MV-4-11 (cell line): ENCODE measurements around the gene RBM33.
A peak's percentile ranks its signal among the peaks of the same experiment; 100 is the strongest.
"Not testable (repeated sequence)": the region's sequence is repeated elsewhere in the genome, so short reads cannot be mapped to it uniquely, and the experiment has no call there.

Source experiments
- DNase-seq: peaks from one replicate; lab custom pipeline; 2025; lab: John Stamatoyannopoulos, UW

The RBM33 gene

DNA sequence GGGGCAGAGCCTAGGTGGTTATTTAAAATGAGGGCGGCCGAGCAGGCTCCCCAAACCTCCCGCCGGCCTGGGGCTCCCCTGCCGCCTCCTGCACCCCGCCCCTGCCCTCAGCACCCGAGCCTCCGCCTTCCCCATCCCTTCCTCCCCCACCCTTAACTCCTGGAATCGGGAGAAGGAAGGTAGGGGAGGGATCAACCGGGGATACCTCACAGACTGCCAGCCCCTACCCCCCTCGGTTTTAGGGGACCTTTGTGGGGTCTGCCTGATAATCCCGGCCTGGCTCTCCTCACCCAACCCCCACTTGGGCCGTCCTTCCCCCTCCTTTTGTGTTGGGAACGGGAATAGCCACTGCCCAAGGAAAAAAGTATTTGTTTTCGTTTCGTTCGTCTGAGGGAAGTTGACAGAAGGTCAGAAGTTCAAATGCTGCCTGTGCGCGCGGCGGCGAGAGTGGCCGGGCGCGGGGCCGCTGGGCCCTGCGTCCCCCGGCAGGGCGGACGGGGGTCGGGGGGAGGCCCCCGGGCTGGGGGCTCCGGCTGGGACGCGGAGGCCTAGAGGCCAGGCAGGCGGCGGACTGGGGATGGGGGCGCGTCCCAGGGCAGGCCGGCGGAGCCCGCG, 165.0 kb downstream of the RBM33 start:
- no peak for DNase-seq

DNA sequence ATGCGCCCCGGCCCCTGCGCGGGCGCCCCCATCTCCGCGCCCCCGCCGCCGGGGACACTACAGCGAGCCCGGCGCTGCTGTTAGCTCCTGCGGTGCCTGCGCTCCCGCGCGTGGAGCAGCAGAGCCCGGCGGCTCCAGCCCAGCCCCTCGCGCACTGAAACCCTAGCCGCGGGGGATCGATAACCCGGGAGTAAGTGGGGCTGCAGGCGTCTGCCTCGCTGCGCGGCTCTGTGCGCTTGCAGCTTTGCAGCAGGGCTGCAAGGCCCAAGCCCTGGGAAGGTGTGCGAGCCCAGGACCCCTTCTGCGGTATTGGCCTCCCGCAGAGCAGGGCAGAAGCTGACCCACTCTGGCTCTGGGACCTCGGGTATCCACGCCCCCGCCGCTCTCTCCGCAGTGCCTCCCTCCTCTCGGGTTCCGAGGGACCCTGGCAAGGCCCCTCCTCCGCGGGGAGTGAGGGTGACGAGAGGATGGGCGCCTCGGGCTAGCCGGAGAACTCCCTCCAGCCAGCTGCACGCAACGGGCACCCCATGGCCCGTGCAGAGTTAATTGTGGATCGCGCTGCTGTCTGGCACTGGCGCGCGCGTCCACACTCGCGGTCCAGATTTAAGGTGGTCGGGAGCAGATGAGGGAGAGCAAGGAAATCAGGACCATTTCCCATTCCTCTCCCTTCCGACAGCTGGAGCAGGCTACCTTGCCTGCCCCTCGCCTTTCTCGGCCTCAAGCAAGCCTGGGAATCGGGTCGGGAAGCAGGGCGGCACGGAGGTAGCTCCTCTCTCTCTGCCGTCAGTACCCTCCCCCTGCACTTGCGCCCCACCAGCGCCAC, 165.7 kb downstream of the RBM33 start:
- DNase-seq = no peak

DNA sequence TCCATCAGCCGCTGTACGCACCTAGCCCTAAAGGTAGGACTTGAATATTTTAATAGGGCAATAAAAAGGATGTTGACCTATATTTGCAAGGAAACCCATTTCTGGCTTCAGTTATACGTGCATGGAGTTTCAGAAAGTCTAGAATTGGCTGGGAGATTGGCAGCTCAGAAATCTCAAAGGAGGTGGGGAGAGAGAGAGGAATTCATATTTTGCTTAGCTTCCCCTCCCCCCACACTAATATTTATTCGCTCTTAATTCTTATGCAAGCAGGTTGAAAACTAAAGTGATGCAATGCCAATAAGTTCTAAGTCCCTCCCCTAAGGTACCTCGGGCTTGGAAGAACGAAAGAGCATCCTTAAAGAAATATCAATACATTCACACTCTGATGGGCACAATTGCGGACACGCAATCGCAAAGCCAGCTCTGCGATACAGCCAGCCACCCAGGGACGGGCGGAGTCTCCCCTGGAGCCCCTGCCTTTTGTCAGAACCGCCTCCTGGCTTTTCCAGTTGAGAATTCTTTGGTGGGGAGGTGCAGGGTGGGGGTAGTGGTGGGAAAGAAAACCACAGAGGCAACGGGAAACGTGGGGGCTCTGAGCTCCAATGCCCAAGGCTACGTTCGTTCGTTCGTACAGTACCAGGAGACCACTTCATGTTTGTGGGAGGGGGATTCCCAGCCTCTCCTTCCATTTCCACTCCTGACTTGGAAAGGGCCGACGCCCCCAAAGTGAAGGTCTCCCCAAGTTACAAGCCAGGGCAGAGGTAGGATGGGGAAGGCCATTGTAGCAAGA, 166.5 kb downstream of the RBM33 start:
- no peak for DNase-seq

DNA sequence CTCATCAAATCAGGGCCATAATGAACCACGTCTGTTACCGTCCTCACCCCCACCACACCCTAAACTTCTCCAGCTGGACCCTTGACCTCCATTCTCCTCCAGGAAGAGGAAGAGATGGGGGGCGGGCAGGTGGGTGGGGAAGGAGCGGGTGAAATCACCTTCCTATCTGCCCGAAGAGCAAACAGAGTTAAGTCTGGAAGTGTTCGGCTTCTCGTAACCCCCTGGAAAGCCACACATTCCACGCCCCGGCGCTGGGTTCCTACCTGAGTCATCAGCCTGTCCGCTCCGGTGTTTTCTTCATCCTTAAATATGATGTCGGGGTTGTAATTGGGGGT, 167.1 kb downstream of the RBM33 start:
- DNase-seq = no peak

DNA sequence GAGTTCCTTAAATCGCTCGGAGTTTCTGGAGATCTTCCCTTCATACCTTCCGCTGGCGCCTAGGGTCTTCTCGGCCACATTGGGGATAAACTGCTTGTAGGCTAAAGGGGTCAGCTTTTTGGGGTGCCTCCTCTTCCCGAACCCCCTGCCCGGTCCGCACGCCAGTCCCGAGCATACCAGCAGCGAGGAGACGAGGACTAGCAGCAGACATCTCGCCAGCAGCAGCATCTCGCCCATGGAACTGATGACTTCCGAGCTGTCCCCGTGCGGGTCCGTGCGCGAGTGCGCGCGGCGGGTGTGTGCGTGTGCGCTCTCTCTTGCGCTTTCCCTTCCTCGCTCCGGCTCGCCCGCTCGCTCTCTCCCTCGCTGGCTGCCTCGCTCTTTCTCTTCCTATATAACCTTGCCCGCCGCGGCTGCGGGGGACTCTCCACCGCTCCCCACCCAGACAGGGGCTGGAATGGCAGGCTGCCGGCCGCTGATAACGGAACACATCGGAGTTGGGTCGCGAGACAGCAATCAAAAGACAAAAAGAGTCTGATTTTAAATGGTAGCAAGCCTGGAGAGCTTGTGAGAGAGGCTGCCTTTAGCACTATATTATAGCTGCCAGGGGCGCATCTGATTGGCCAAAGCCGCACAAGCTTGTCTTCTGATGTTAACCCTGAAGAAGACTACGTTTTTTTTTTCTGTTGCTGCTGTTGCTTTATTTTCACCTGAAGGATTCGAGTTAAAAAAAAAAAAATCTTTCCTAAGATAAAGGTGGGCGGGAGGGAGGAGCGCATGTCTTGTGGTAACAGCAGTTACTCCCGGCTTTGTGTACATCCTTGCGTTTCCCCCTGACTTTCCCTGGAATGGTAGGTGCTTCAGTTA, 167.7 kb downstream of the RBM33 start, which contains the start of gene SHH:
Gene SHH (minus strand): TSS at position 569 of the 867 bp plus-strand sequence. CDS start 341 bp downstream, at position 228.
- no peak for DNase-seq

DNA sequence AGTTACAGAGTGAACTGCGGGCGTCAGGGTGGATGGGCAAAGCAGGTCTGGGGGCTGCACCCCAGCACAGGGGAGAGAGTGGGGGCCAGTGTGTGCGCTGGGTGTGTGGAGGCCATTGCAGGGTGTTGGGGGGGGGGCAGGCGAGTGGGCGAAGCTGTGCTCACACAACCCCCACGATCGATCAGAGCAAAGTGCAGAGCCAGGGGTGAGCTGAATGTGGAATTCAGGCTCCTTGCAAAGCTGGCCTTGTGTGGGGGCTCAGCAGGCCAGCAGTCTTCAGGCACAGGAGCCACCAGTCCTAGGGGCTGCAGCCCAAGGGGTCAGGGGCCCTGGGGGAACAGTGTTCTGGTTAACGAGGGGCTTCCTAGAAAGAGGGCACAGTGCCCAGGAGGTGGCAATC, 168.7 kb downstream of the RBM33 start:
- DNase-seq = no peak

DNA sequence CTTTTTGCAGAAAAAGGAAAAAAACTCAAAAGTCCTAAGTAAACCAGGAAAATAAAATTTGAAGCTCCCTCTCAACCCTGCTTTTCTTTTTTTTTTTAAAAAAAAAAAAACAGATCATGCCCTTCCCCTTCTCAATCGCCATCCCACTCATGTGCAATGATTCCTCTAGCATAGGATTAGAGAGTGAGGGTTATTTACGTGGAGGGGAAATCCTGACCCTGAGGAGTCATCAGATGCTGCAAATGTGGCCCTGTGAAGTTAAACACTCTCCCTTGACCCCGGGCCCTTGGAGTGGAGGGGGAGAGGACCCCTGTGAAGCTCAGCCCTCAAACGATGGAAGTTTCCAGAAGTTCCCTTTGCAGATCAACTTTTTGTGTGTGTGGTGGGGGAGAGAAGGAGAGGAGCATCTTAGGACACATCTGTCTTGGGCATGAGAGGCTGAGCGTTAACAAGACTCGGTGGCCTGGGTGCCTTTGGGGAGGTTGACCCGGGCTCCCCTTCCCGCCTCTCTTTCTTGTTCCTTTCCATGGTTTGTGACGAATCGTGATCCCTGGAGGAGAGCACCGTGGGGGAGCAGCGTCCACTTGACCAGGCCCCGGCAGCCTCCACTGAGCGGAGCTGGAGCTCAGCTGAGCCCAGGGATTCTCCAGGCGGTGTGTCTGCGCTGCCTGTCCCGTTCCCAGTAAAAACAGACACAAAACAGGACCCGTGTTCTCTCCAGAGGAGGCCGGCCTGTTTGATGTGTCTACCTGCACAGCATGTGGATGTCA, 169.3 kb downstream of the RBM33 start:
- DNase-seq = no peak

DNA sequence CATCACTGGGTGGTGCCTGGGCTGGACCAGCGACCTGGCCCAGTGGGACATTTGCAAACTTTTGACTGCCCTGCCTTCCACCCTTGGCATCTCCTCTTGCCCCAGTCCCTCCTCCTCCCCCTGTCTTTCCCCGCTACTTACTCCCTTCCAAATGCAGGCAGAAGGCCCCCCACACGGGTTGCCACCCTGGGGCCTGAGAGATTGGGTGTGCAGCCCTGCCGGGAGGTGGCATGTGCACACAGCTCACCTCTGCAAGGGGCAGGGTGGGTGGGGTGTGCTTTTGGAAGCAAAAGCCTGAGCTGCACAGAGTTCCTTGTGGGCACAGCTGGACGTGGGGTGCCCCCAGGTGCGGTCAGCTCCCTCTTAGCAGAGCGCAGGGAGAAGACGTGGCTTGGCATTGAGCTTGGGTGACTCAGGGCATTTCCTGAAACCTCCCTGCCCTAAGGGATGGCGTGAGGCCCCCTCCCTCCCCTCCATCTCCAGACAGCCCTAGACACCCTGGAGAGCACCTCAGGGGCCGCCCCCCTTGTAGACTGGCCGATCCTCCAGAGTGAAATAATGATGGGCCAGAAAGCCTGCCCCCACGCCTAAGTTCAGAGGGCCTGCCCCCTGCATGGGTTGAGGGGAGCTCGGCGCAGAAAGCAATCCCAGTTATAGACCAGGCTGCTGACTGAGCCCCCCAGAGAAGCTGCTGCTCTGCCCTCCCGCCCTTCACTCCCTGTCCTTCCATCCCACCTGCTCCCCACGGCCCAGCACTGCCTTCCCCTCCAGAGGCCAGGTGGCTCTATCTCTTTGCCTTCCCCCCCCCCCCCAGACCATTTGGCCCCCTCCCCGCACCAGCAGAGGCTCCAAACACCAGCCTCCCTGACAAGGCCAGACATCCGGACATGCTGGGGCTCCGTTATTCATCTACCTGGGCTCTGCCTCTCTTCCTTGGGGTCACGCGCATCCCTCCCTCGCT, 170.1 kb downstream of the RBM33 start:
- no peak for DNase-seq

DNA sequence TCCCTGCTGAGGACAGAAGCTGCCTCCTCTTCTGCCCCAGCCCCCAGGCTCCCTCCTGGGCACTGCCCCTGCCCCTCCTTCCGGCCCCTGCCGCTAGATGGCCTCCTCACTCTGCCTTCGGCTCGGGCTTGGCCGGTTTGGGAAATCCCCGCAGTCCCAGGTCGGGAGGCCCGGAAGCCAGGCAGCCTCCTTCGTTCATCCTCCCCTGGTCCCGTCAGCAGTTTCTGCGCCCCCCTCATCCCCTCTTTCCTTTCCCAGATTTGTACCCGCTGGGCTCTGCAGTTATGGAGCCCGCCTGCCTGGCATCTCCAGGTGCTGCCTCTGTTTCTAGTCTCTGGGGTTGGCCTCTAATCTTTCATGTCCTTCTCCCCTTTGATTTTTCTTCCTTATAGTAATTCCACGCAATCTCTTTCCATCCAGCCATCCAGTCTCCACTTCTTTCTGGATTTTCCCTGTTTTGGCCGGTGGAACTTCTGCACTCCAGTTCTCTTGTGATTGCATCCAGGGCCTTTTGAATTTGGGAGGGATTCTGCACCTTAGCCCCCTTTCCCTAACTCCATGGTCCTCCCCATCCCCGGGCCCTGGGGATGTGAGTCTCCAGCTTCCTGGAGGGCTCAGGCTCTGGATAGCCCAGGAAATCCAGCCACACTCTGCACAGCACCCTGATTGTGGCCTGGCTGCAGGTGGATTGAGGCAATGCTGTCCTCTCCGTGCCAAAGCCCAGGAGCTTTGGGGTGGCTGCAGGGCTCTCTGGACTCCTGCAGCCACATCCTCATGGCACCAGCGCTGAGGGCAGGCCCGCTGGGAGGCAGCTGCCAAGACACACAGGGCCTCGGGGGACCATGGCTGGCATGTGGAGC, 171.1 kb downstream of the RBM33 start:
- peak; percentile 4 for DNase-seq

DNA sequence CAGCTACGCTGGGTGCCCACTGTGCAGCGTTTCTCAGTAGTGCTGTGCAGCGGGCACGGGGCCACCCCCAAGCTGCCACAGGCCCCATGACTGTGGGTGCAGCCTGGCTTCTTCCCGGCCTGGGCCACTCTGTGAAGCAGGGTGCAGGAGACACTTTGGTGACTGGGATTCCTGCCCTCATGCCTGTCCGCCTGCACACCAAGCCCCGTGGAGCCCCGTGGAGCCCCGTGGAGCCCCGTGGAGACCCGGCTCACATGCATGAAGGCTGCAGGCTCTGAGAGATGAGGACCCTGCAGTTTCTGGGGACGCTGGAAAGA, 171.7 kb downstream of the RBM33 start:
- no peak for DNase-seq

DNA sequence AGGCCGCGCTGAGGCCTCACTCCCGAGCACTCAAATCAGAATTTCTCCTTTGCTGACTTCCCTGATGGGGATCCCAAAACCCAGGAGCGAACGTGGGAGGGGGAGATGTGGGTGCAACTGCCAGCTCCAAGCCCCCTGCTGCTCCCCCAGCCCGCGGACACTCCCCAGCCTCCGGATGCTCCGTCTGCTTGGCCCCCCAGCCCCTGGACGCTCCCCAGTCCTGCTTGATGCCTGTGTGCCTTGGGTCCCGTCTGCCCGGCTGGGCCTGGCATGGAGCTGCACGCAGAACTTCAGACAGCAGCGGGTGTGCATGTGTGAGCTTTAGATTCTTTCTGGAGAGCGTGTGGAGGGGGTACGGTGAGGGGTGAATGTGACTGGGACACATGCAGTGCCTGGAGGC, 172.5 kb downstream of the RBM33 start:
- no peak for DNase-seq

DNA sequence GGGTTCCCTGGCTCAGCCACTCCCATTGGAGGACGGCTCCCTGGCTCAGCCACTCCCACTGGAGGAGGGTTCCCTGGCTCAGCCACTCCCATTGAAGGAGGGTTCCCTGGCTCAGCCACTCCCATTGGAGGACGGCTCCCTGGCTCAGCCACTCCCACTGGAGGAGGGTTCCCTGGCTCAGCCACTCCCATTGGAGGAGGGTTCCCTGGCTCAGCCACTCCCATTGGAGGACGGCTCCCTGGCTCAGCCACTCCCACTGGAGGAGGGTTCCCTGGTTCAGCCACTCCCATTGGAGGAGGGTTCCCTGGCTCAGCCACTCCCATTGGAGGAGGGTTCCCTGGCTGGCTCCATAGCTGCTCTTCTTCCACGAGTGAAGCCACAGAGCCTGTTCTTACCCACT, 173.1 kb downstream of the RBM33 start:
- not testable (repeated sequence) for DNase-seq

DNA sequence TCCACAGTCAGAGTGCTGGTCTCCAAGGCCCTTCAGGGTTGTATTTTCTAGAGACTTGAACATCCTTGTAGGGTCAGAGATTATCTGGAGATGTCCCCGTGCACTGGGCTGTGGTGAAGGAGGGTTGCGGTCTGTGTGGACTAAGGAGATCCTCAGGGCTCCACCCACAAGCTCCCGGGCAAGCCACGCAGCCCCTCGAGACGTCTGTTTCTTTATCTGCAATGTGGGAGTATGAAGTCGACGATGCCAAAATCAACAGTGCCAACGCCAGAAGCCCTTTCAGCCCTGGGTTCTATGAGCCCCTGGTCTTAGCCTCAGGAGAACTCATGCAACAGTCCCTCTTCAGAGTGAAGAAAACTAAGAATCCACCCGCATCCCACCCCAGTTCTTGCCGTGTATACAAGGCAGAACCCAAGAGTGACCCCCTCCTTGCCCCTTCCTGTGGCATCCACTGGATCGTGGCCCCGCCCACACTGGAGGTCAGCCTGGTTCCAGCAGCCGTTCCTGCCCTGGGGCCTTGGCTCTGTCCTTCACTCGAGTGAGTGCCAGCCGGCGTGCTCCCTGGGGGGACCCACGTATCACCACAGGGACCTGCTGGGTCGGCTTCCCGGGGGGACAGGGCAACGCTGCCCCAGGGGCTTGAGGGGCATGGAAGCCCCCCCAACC, 173.8 kb downstream of the RBM33 start:
- DNase-seq = no peak

DNA sequence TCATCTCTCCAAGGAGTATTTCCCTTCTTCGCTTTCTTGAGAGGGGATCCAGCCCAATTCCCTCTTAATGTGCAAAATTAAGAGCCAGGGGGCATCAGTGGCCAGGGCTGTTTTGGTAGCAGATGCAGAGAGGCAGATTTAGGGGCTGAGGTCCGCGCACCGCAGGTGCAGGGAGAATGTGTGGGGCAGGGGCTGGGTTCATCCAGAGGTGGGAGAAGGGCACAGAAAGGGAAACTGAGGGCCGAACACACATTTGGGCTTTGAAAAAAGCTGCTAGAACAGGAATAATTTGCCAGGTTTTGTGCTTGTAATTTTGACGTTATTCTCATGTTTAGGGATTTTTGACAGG, 174.3 kb downstream of the RBM33 start:
- DNase-seq = no peak

DNA sequence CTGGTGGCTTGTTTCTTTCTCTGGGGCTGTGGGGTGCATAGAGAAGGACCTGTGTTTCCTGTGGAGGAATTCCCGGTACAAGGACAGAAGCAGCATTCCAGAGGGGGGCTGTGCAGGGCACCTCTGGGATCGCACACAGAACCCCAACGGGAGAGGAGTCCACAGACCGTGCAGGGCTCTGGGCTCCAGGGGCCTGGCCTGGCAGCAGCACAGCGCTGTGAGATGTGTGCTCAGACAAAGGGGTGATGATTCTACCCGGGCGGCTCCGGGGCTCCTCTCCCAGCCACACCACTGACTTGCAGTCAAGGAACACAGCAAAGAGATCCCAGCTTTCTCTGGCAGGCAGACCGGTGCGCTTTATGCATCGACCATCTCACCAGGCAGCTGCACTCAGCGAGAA, 174.7 kb downstream of the RBM33 start:
- DNase-seq = no peak

DNA sequence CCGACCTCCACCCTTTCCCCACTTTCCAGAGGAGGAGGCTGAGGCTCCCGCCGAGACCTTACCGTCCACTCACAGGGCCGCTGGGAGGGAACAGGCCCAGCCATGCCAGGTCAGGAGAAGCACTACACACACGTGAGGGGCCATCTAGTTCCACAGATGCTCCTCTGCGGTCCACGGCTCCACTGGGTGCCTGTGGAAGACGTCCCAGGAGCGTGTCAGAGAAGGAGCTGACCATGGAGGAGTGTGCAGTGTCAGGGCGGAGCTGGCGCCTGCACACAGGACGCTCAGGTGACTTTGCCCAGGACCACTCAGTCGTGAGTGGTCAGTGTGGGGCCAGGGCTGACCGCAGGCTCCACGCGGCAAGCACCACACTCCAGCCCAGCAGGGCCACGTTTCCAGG, 175.8 kb downstream of the RBM33 start:
- DNase-seq = no peak

DNA sequence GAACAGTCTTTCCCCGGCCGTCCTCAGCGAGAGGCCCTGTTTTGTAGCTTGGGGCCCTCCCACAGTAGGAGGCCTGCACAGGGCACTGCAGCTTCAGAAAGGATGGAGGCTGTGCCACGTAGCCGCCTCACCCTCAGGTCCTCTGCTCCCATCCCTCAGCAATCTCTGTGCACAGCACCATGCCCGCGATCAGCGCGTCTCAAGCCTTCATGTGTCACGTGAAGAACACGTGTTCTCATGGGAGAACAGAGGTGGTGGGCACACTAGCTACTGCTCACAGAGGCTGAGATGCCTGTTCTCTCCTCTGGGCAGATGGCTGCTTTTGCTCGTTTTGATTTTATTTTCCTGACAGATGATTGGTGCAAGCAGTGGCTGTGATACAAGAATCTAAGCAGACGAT, 176.3 kb downstream of the RBM33 start:
- no peak for DNase-seq

DNA sequence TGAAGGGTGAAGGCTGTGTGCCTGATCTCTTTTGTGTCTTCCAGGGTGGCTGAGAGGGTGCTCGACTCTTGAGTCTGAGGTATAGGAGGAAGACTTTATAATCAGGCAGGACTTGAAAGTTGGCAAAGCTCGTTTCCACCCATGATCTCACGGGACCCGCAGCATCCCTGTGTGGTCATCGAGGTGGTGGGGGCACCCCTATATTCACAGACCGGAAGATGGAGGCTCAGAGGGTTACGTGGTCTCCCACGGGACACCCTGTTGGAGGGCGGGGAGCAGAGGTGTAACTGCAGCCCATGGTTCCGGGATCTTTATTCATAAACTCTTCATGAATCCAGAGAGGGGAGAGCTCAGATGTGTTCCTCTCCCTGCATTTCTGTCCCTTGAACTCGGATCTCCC, 177.4 kb downstream of the RBM33 start:
- no peak for DNase-seq
